GM23248 (cell line): ENCODE measurements around the gene LMAN2. TPM values are rescaled to one million over a fixed set of nuclear protein-coding genes. Genes with fewer than 3 reads are reported as not detected.

ENCODE experiments used
- DNase-seq: peaks from one replicate; pipeline ENCODE4 v3.0.0-alpha.2; 2015
- H2AFZ ChIP-seq: fragments of 200-600 bp; sonication (generic); 2 replicates; pipeline ENCODE4 v1.6.1; 2016; ENCODE audit warnings: antibody characterized with exemption
- H3F3A ChIP-seq: fragments of 200-600 bp; sonication (generic); 2 replicates; pipeline ENCODE4 v1.6.1; 2016; ENCODE audit warnings: mild to moderate bottlenecking, antibody characterized with exemption, mixed run types; ENCODE audit not compliant: insufficient read depth
- H3K27ac ChIP-seq: fragments of 200-600 bp; sonication (generic); 2 replicates; pipeline ENCODE4 v1.5.1; 2016; ENCODE audit warnings: mild to moderate bottlenecking
- H3K27me3 ChIP-seq: fragments of 200-600 bp; sonication (generic); replicated peaks from 2 replicates; pipeline ENCODE4 v1.6.1; 2016; ENCODE audit warnings: mild to moderate bottlenecking; ENCODE audit not compliant: insufficient read depth
- H3K36me3 ChIP-seq: fragments of 200-600 bp; sonication (generic); 2 replicates; pipeline ENCODE4 v1.6.1; 2016; ENCODE audit warnings: low read depth, mild to moderate bottlenecking
- H3K4me1 ChIP-seq: fragments of 200-600 bp; sonication (generic); 2 replicates; pipeline ENCODE4 v1.6.1; 2016; ENCODE audit warnings: mild to moderate bottlenecking; ENCODE audit not compliant: insufficient read depth
- H3K4me2 ChIP-seq: fragments of 200-600 bp; sonication (generic); one replicate; pipeline ENCODE4 v1.6.1; 2016; ENCODE audit warnings: mild to moderate bottlenecking; ENCODE audit not compliant: unreplicated experiment
- H3K4me3 ChIP-seq: fragments of 200-600 bp; sonication (generic); 2 replicates; pipeline ENCODE4 v1.5.1; 2016; ENCODE audit warnings: mild to moderate bottlenecking
- H3K79me2 ChIP-seq: fragments of 200-600 bp; sonication (generic); 2 replicates; pipeline ENCODE4 v1.6.1; 2016; ENCODE audit warnings: mild to moderate bottlenecking; ENCODE audit not compliant: insufficient read depth
- H3K9ac ChIP-seq: fragments of 200-600 bp; sonication (generic); 2 replicates; pipeline ENCODE4 v1.6.1; 2016; ENCODE audit warnings: mild to moderate bottlenecking
- H3K9me2 ChIP-seq: fragments of 200-600 bp; sonication (generic); 2 replicates; pipeline ENCODE4 v1.6.1; 2016; ENCODE audit warnings: mixed run types, mild to moderate bottlenecking, moderate library complexity; ENCODE audit not compliant: insufficient read depth
- H3K9me3 ChIP-seq: fragments of 200-600 bp; sonication (generic); one replicate; pipeline ENCODE4 v1.6.1; 2017; ENCODE audit warnings: low read depth
- H4K20me1 ChIP-seq: fragments of 200-600 bp; sonication (generic); 2 replicates; pipeline ENCODE4 v1.6.0; 2016; ENCODE audit not compliant: insufficient read depth
- EZH2 ChIP-seq: fragments of 200-600 bp; sonication (generic); IDR thresholded peaks from 2 replicates; pipeline ENCODE4 v1.6.1; 2018; ENCODE audit warnings: antibody characterized with exemption, mild to moderate bottlenecking; ENCODE audit not compliant: insufficient read depth, poor library complexity, severe bottlenecking
- EZH2phosphoT487 ChIP-seq: fragments of 200-600 bp; sonication (generic); IDR thresholded peaks from 2 replicates; pipeline ENCODE4 v1.6.1; 2018; ENCODE audit warnings: antibody characterized with exemption, moderate library complexity, mild to moderate bottlenecking, low read depth; ENCODE audit not compliant: insufficient read depth
- WGBS, 2 experiments: methylation state at CpG; one replicate each; pipeline ENCODE4 v1.1.6; 2015 to 2017; ENCODE audit warnings: low lambda C conversion rate in 2 of 2, low coverage in 1 of 2; ENCODE audit errors: missing lambda C conversion rate in 2 of 2; 5-methylcytosine and 5-hydroxymethylcytosine counted together
- in situ Hi-C: fragments of 300-500 bp; cut with MboI; formaldehyde crosslinking; loops from 2 replicates; pipeline ENCODE4 v1.15.0; 2020
- polyA plus RNA-seq: library from polyadenylated mRNA; unstranded; fragments of >200 nt; fragmentation: Nextera tagmentation; extraction: Ambion mirVana; gene quantifications from 2 replicates; pipeline ENCODE4 v1.2.1, GENCODE V29; 2016
- total RNA-seq: library from RNA; depleted of rRNA; stranded (reverse); fragments of >200 nt; shearing (Covaris generic); gene quantifications from 2 replicates; pipeline ENCODE4 v1.2.3, GENCODE V29; 2014

The LMAN2 gene
- total and polyA plus RNA-seq, 2 experiments from 2014 or later, result 303 to 313 TPM

DNA sequence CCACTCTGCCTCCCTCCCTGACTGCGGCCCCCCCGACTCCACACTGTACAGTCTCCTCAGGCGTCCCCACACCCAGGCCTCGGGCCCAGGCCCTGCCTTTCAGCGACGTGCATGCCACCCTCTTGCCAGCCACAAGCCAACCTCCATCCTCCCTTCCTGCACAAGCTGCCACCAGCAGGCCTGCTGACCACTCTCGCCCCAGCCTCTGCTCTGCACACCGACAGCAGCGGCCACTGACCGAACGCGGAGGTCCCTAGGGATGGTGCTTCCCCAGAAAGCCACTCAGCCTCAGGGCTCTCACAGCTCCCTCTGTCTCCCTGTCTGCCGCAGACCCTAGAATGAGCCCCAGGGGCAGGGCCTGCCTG lies 18.6 kb downstream of the LMAN2 start:
- no peak overlapping the region for H3K4me3 ChIP-seq
- H2AFZ ChIP-seq, result no peak overlapping the region
- H3K9me3 ChIP-seq, result no peaks in the 10 kb centered on the region
- peaks cover 5% of the 10 kb centered on the region; the same call in 1 of the 2 replicates for H3F3A ChIP-seq
- no peaks in the 10 kb centered on the region for H3K9me2 ChIP-seq
- H3K27me3 ChIP-seq, result no peaks in the 10 kb centered on the region
- no peak overlapping the region for H3K4me2 ChIP-seq
- no peaks in the 10 kb centered on the region for H4K20me1 ChIP-seq
- 88 to 91% methylated on average over 13 of the region's 13 CpGs for WGBS, 2 experiments
- H3K36me3 ChIP-seq, result peaks cover 4% of the 10 kb centered on the region; the same call in 1 of the 2 replicates
- H3K4me1 ChIP-seq, result peaks cover 4% of the 10 kb centered on the region; the same call in 1 of the 2 replicates
- H3K79me2 ChIP-seq, result no peaks in the 10 kb centered on the region
- in situ Hi-C loops, result no loop called here
- H3K9ac ChIP-seq, result no peak overlapping the region
- H3K27ac ChIP-seq, result no peak overlapping the region
- no peak for DNase-seq
- no peak for TF ChIP-seq EZH2phosphoT487
- no peak for TF ChIP-seq EZH2

DNA sequence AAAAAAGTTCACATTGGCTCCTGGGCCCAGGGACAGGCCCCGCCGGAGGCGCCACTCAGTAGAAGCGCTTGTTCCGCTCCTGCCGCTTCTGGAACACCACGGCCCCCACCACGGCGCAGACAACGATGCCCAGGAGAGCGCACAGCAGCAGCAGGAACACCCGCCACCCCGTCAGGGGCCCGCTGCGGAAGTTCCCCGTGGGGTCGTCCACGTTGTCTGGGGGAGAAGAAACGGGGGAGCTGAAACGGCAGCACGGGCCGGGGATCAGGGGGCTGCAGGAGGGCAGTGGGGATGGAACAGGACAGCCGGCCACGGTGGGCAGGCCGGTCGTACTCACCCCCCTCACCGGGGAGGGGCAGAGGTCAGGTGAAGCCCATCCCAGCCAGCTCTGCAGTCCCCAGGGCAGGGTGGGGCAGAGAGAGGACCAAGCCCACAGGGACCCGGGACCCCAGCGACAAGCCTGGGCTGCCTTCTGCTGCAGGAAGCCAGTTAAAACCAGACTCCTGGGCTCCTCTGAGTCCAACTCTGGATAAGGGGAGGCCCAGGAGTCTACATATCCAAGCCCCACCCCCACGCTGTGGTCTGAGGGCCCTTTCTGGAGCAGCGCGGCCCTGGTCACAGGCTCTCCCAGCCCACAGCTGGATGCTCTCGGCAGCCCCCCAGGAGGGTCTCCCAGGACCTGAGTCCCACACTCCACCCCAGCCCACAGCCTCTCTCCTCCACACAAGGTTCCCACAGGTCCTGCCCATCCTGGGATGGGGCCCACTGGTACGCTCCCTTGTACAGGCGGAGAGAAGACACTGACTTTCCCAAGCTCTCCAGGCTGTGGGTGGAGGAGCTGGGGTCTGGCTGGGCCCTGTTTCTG lies 19.2 kb downstream of the LMAN2 start:
- peaks cover 4% of the 10 kb centered on the region; the same call in 1 of the 2 replicates for H3K36me3 ChIP-seq

DNA sequence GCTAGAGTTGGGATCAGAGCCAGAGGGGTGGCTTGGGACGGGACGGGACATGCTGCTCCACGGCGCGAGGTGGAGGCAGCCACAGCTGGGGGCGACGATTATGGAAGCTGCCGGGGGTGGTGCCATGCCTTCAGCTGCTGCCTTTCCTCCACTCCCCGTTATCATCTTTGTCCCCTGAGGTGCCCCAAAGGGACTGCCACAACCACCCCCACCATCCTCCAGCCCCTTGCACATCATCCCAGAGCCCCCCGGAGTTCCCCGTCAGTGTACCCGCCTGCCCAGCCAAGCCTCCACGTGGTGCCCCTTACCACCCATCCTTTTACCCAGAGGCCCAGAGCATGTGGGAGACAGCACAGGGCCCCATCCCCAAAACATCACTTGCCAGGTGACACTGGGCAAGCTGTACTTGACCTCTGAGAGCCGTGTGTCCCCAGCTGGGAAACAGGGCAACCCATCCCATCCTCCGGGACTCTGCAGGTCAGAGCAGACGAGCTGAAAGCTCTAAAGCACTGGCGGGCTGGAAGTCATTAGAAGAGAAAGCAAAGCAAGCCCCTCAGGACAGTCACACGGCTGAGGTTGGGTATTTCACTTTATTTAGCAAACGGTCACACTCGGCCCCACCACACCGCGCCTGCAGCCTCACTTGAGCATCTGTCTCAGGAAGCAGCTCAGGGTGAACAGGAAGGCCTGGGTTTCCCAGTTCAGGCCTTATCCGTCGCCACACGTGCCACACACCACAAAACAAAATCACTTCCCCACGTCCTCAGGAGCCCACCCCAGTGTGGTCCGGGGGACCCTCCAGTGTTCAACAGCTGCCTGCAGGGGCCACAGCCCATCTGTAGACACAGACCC lies 20.3 kb downstream of the LMAN2 start:
- DNase-seq, result no peak
- peaks cover 4% of the 10 kb centered on the region; the same call in 1 of the 2 replicates for H3K36me3 ChIP-seq

More for the DNA sequence above, 19.2 kb downstream of the LMAN2 start:
- Histone ChIP-seq H3K4me1 (peaks cover 10% of the 10 kb centered on the region), H3K27ac (no peak overlapping the region), H3K4me3 (no peak overlapping the region), H2AFZ (no peak overlapping the region), H3K79me2 (no peaks in the 10 kb centered on the region), H3K9me2 (no peaks in the 10 kb centered on the region), H3F3A (peaks cover 7% of the 10 kb centered on the region; the same call in 1 of the 2 replicates), H3K4me2 (no peak overlapping the region), H3K9ac (no peak overlapping the region), H3K9me3 (no peaks in the 10 kb centered on the region), H3K27me3 (no peaks in the 10 kb centered on the region), H4K20me1 (no peaks in the 10 kb centered on the region)
- TF ChIP-seq EZH2 (no peak), EZH2phosphoT487 (no peak)
- in situ Hi-C loops, result no loop called here
- 92 to 98% methylated on average over 22 to 33 of the region's 35 CpGs for WGBS, 2 experiments
- no peak for DNase-seq

DNA sequence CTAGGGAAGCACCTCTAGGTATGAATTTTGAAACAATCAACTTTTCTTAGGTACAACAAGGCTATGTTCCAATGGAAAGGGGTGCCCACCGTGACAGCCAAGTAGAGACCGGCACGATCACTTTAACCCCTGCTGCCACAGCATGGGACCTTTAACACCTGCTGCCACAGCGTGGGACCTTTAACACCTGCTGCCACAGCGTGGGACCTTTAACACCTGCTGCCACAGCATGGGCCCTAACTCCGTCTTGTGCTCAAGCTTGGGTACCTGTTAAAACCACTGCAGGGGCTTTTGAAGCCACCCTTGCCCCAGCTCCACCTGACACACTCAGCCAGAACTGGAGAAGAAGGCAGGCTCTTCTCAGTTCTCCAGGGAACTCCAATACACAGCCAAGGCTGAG lies 21.6 kb downstream of the LMAN2 start:
- no peak for DNase-seq
- no peak overlapping the region for H3K27ac ChIP-seq
- no peak overlapping the region for H3K9ac ChIP-seq
- no peaks in the 10 kb centered on the region for H4K20me1 ChIP-seq
- peaks cover 17% of the 10 kb centered on the region; the same call in 1 of the 2 replicates for H3F3A ChIP-seq
- no peaks in the 10 kb centered on the region for H3K9me2 ChIP-seq
- H3K9me3 ChIP-seq, result no peaks in the 10 kb centered on the region
- no peaks in the 10 kb centered on the region for H3K79me2 ChIP-seq
- peaks cover 21% of the 10 kb centered on the region for H3K4me1 ChIP-seq
- in situ Hi-C loops, result no loop called here
- H3K36me3 ChIP-seq, result peaks cover 4% of the 10 kb centered on the region; the same call in 1 of the 2 replicates
- no peak overlapping the region for H3K4me3 ChIP-seq
- H2AFZ ChIP-seq, result no peak overlapping the region
- 78 to 85% methylated on average over 6 of the region's 6 CpGs for whole genome bisulfite sequencing, 2 experiments
- no peak overlapping the region for H3K4me2 ChIP-seq
- H3K27me3 ChIP-seq, result no peaks in the 10 kb centered on the region
- TF ChIP-seq EZH2, result no peak
- TF ChIP-seq EZH2phosphoT487, result no peak

More for the DNA sequence above, 20.3 kb downstream of the LMAN2 start:
- Histone ChIP-seq H2AFZ (no peak overlapping the region), H3K4me1 (peaks cover 16% of the 10 kb centered on the region), H3K4me2 (no peak overlapping the region), H3F3A (peaks cover 14% of the 10 kb centered on the region; the same call in 1 of the 2 replicates), H3K9me3 (no peaks in the 10 kb centered on the region), H3K27me3 (no peaks in the 10 kb centered on the region), H4K20me1 (no peaks in the 10 kb centered on the region), H3K9me2 (no peaks in the 10 kb centered on the region), H3K27ac (no peak overlapping the region), H3K4me3 (no peak overlapping the region), H3K9ac (no peak overlapping the region), H3K79me2 (no peaks in the 10 kb centered on the region)
- TF ChIP-seq EZH2phosphoT487 (no peak), EZH2 (no peak)
- in situ Hi-C loops, result no loop called here
- WGBS, 2 experiments, result 89 to 90% methylated on average over 26 to 27 of the region's 27 CpGs
